ENCODE results near the gene PPP2R2B.

PPP2R2B gene

GRCh38 chr5:146889169-146889568 lies 10.6 kb upstream of the PPP2R2B start:
- H3K36me3 ChIP-seq (ENCODE audit: control insufficient read depth in 2 of 2, insufficient read depth in 2 of 2, low read length in 2 of 2) = no peaks in the 10 kb centered on the region
- no peaks in the 10 kb centered on the region for H3K27me3 ChIP-seq (ENCODE audit: control insufficient read depth in 2 of 2, insufficient read depth in 2 of 2, low read length in 2 of 2)
- no peak overlapping the region for H3K9ac ChIP-seq (ENCODE audit: low read depth in 1 of 2, low read length in 2 of 2)
- H3K9me3 ChIP-seq (ENCODE audit: control insufficient read depth in 2 of 2, low read length in 2 of 2) = no peaks in the 10 kb centered on the region
- no peaks in the 10 kb centered on the region for H3K4me1 ChIP-seq (ENCODE audit: control insufficient read depth in 2 of 2, insufficient read depth in 2 of 2, low read length in 2 of 2)
- H3K27ac ChIP-seq (ENCODE audit: low read depth in 2 of 2, low read length in 2 of 2) = no peak overlapping the region
- H3K4me3 ChIP-seq (ENCODE audit: low read length in 2 of 2) = no peak overlapping the region

- H3K4me1 ChIP-seq (ENCODE audit: control insufficient read depth in 2 of 2, insufficient read depth in 2 of 2, low read length in 2 of 2) = no peaks in the 10 kb centered on the region
- no peaks in the 10 kb centered on the region for H3K27me3 ChIP-seq (ENCODE audit: control insufficient read depth in 2 of 2, insufficient read depth in 2 of 2, low read length in 2 of 2)
- H3K9me3 ChIP-seq (ENCODE audit: control insufficient read depth in 2 of 2, low read length in 2 of 2) = no peaks in the 10 kb centered on the region
- H3K27ac ChIP-seq (ENCODE audit: low read depth in 2 of 2, low read length in 2 of 2) = no peak overlapping the region
- H3K36me3 ChIP-seq (ENCODE audit: control insufficient read depth in 2 of 2, insufficient read depth in 2 of 2, low read length in 2 of 2) = no peaks in the 10 kb centered on the region
- H3K9ac ChIP-seq (ENCODE audit: low read depth in 1 of 2, low read length in 2 of 2) = no peak overlapping the region
- H3K4me3 ChIP-seq (ENCODE audit: low read length in 2 of 2) = no peak overlapping the region
Observed at GRCh38 chr5:146888351-146888978, 9.9 kb upstream of the PPP2R2B start.

GRCh38 chr5:146884066-146884626 lies 5.6 kb upstream of the PPP2R2B start:
- H3K4me3 ChIP-seq (ENCODE audit: low read length in 2 of 2) = no peak overlapping the region
- no peaks in the 10 kb centered on the region for H3K4me1 ChIP-seq (ENCODE audit: control insufficient read depth in 2 of 2, insufficient read depth in 2 of 2, low read length in 2 of 2)
- H3K9me3 ChIP-seq (ENCODE audit: control insufficient read depth in 2 of 2, low read length in 2 of 2) = no peaks in the 10 kb centered on the region
- no peak overlapping the region for H3K27ac ChIP-seq (ENCODE audit: low read depth in 2 of 2, low read length in 2 of 2)
- peaks cover 0 to 2% of the 10 kb centered on the region in 2 donors for H3K27me3 ChIP-seq (ENCODE audit: control insufficient read depth in 2 of 2, insufficient read depth in 2 of 2, low read length in 2 of 2)
- no peaks in the 10 kb centered on the region for H3K36me3 ChIP-seq (ENCODE audit: control insufficient read depth in 2 of 2, insufficient read depth in 2 of 2, low read length in 2 of 2)
- H3K9ac ChIP-seq (ENCODE audit: low read depth in 1 of 2, low read length in 2 of 2) = no peak overlapping the region

GRCh38 chr5:146883511-146883910 lies 5.0 kb upstream of the PPP2R2B start:
- Histone ChIP-seq H3K9ac (ENCODE audit: low read depth in 1 of 2, low read length in 2 of 2) (no peak overlapping the region), H3K4me1 (ENCODE audit: control insufficient read depth in 2 of 2, insufficient read depth in 2 of 2, low read length in 2 of 2) (no peaks in the 10 kb centered on the region), H3K27me3 (ENCODE audit: control insufficient read depth in 2 of 2, insufficient read depth in 2 of 2, low read length in 2 of 2) (peaks cover 5 to 7% of the 10 kb centered on the region in 2 donors), H3K36me3 (ENCODE audit: control insufficient read depth in 2 of 2, insufficient read depth in 2 of 2, low read length in 2 of 2) (no peaks in the 10 kb centered on the region), H3K9me3 (ENCODE audit: control insufficient read depth in 2 of 2, low read length in 2 of 2) (no peaks in the 10 kb centered on the region), H3K4me3 (ENCODE audit: low read length in 2 of 2) (no peak overlapping the region), H3K27ac (ENCODE audit: low read depth in 2 of 2, low read length in 2 of 2) (no peak overlapping the region)

- Histone ChIP-seq H3K4me1 (ENCODE audit: control insufficient read depth in 2 of 2, insufficient read depth in 2 of 2, low read length in 2 of 2) (peaks cover 0 to 3% of the 10 kb centered on the region in 2 donors), H3K27ac (ENCODE audit: low read depth in 2 of 2, low read length in 2 of 2) (no peak overlapping the region), H3K9me3 (ENCODE audit: control insufficient read depth in 2 of 2, low read length in 2 of 2) (no peaks in the 10 kb centered on the region), H3K36me3 (ENCODE audit: control insufficient read depth in 2 of 2, insufficient read depth in 2 of 2, low read length in 2 of 2) (no peaks in the 10 kb centered on the region), H3K4me3 (ENCODE audit: low read length in 2 of 2) (no peak overlapping the region), H3K9ac (ENCODE audit: low read depth in 1 of 2, low read length in 2 of 2) (no peak overlapping the region), H3K27me3 (ENCODE audit: control insufficient read depth in 2 of 2, insufficient read depth in 2 of 2, low read length in 2 of 2) (peaks cover 7 to 20% of the 10 kb centered on the region in 2 donors)
Observed at GRCh38 chr5:146880966-146881365, 2.4 kb upstream of the PPP2R2B start.

- H3K9me3 ChIP-seq (ENCODE audit: control insufficient read depth in 2 of 2, low read length in 2 of 2) = no peaks in the 10 kb centered on the region
- no peaks in the 10 kb centered on the region for H3K36me3 ChIP-seq (ENCODE audit: control insufficient read depth in 2 of 2, insufficient read depth in 2 of 2, low read length in 2 of 2)
- peak overlapping the region; percentile 54 to 59 for H3K4me3 ChIP-seq (ENCODE audit: low read length in 2 of 2)
- peaks cover 7 to 20% of the 10 kb centered on the region in 2 donors for H3K27me3 ChIP-seq (ENCODE audit: control insufficient read depth in 2 of 2, insufficient read depth in 2 of 2, low read length in 2 of 2)
- H3K4me1 ChIP-seq (ENCODE audit: control insufficient read depth in 2 of 2, insufficient read depth in 2 of 2, low read length in 2 of 2) = peaks cover 0 to 3% of the 10 kb centered on the region in 2 donors
- no peak overlapping the region for H3K9ac ChIP-seq (ENCODE audit: low read depth in 1 of 2, low read length in 2 of 2)
- H3K27ac ChIP-seq (ENCODE audit: low read depth in 2 of 2, low read length in 2 of 2) = no peak overlapping the region
Observed at GRCh38 chr5:146877783-146878475, 628 bp downstream of the PPP2R2B start.

- H3K9ac ChIP-seq (ENCODE audit: low read depth in 1 of 2, low read length in 2 of 2) = no peak overlapping the region
- H3K4me1 ChIP-seq (ENCODE audit: control insufficient read depth in 2 of 2, insufficient read depth in 2 of 2, low read length in 2 of 2) = peaks cover 0 to 3% of the 10 kb centered on the region in 2 donors
- H3K9me3 ChIP-seq (ENCODE audit: control insufficient read depth in 2 of 2, low read length in 2 of 2) = no peaks in the 10 kb centered on the region
- H3K27ac ChIP-seq (ENCODE audit: low read depth in 2 of 2, low read length in 2 of 2) = no peak overlapping the region
- H3K4me3 ChIP-seq (ENCODE audit: low read length in 2 of 2) = peak overlapping the region; percentile 50 to 54
- H3K36me3 ChIP-seq (ENCODE audit: control insufficient read depth in 2 of 2, insufficient read depth in 2 of 2, low read length in 2 of 2) = no peaks in the 10 kb centered on the region
- peaks cover 7 to 20% of the 10 kb centered on the region in 2 donors for H3K27me3 ChIP-seq (ENCODE audit: control insufficient read depth in 2 of 2, insufficient read depth in 2 of 2, low read length in 2 of 2)
Observed at GRCh38 chr5:146877178-146877681, 1.3 kb downstream of the PPP2R2B start.

- Histone ChIP-seq H3K27me3 (ENCODE audit: control insufficient read depth in 2 of 2, insufficient read depth in 2 of 2, low read length in 2 of 2) (peaks cover 0 to 14% of the 10 kb centered on the region in 2 donors), H3K9ac (ENCODE audit: low read depth in 1 of 2, low read length in 2 of 2) (no peak overlapping the region), H3K4me1 (ENCODE audit: control insufficient read depth in 2 of 2, insufficient read depth in 2 of 2, low read length in 2 of 2) (peaks cover 0 to 3% of the 10 kb centered on the region in 2 donors)
Observed at GRCh38 chr5:146873186-146873917, 5.2 kb downstream of the PPP2R2B start.

GRCh38 chr5:146872188-146872587 lies 6.4 kb downstream of the PPP2R2B start:
- Histone ChIP-seq H3K36me3 (ENCODE audit: control insufficient read depth in 2 of 2, insufficient read depth in 2 of 2, low read length in 2 of 2) (no peaks in the 10 kb centered on the region), H3K9me3 (ENCODE audit: control insufficient read depth in 2 of 2, low read length in 2 of 2) (no peaks in the 10 kb centered on the region), H3K4me3 (ENCODE audit: low read length in 2 of 2) (no peak overlapping the region), H3K27ac (ENCODE audit: low read depth in 2 of 2, low read length in 2 of 2) (no peak overlapping the region), H3K27me3 (ENCODE audit: control insufficient read depth in 2 of 2, insufficient read depth in 2 of 2, low read length in 2 of 2) (peaks cover 0 to 6% of the 10 kb centered on the region in 2 donors), H3K9ac (ENCODE audit: low read depth in 1 of 2, low read length in 2 of 2) (no peak overlapping the region), H3K4me1 (ENCODE audit: control insufficient read depth in 2 of 2, insufficient read depth in 2 of 2, low read length in 2 of 2) (no peaks in the 10 kb centered on the region)

More at GRCh38 chr5:146873186-146873917, 5.2 kb downstream of the PPP2R2B start:
- no peak overlapping the region for H3K4me3 ChIP-seq (ENCODE audit: low read length in 2 of 2)
- H3K36me3 ChIP-seq (ENCODE audit: control insufficient read depth in 2 of 2, insufficient read depth in 2 of 2, low read length in 2 of 2) = no peaks in the 10 kb centered on the region
- H3K9me3 ChIP-seq (ENCODE audit: control insufficient read depth in 2 of 2, low read length in 2 of 2) = no peaks in the 10 kb centered on the region
- H3K27ac ChIP-seq (ENCODE audit: low read depth in 2 of 2, low read length in 2 of 2) = no peak overlapping the region

Data from mucosa of rectum (tissue), 2 donors.